HG03135 (cell line): ENCODE data around the gene BPIFA1.

Source experiments
- ATAC-seq: cut with Tn5 transposase; IDR thresholded peaks from one replicate; pipeline ENCODE4 v1.9.1; 2021; ENCODE audit warnings: mild to moderate bottlenecking, moderate library complexity; ENCODE audit not compliant: unreplicated experiment

The BPIFA1 gene

GRCh38 chr20:33235696-33236095 is at the start of gene BPIFA1:
Gene BPIFA1 (plus strand): TSS chr20:33235996. CDS start chr20:33237712, 1,716 bp downstream.
- ATAC-seq, result no peak

- no peak for ATAC-seq
These were observed 48.3 kb upstream of the BPIFA1 start for GRCh38 chr20:33187491-33187890.

- no peak for ATAC-seq
These were observed 47.4 kb upstream of the BPIFA1 start for GRCh38 chr20:33188421-33188820.

- ATAC-seq, result no peak
These were observed 44.3 kb upstream of the BPIFA1 start for GRCh38 chr20:33191484-33191883.

GRCh38 chr20:33191955-33192354 is 43.8 kb upstream of the BPIFA1 start:
- no peak for ATAC-seq

GRCh38 chr20:33192912-33193501 is 42.8 kb upstream of the BPIFA1 start:
- no peak for ATAC-seq

GRCh38 chr20:33199026-33199425 is 36.8 kb upstream of the BPIFA1 start:
- ATAC-seq, result no peak

- no peak for ATAC-seq
These were observed 33.3 kb upstream of the BPIFA1 start for GRCh38 chr20:33202451-33202850.

GRCh38 chr20:33203444-33203843 is 32.4 kb upstream of the BPIFA1 start:
- ATAC-seq, result no peak

GRCh38 chr20:33209789-33210188 is 26.0 kb upstream of the BPIFA1 start:
- no peak for ATAC-seq

- no peak for ATAC-seq
These were observed 25.4 kb upstream of the BPIFA1 start for GRCh38 chr20:33210371-33210770.

GRCh38 chr20:33211817-33212424 is 23.9 kb upstream of the BPIFA1 start:
- ATAC-seq, result no peak

GRCh38 chr20:33217052-33217451 is 18.7 kb upstream of the BPIFA1 start, which contains the start of gene BPIFA3:
Gene BPIFA3 (plus strand): TSS chr20:33217352. CDS start chr20:33217537, 185 bp downstream.
- no peak for ATAC-seq

- no peak for ATAC-seq
These were observed 11.4 kb upstream of the BPIFA1 start for GRCh38 chr20:33224399-33224798.

GRCh38 chr20:33229843-33230242 is 6.0 kb upstream of the BPIFA1 start:
- ATAC-seq, result no peak

GRCh38 chr20:33231237-33231636 is 4.6 kb upstream of the BPIFA1 start:
- no peak for ATAC-seq

GRCh38 chr20:33232486-33233072 is 3.2 kb upstream of the BPIFA1 start:
- ATAC-seq, result no peak

- ATAC-seq, result no peak
These were observed 2.5 kb upstream of the BPIFA1 start for GRCh38 chr20:33233129-33233774.

- ATAC-seq, result no peak
These were observed 1.7 kb upstream of the BPIFA1 start for GRCh38 chr20:33234050-33234449.

GRCh38 chr20:33236351-33236750 is 555 bp downstream of the BPIFA1 start:
- ATAC-seq, result no peak

- no peak for ATAC-seq
These were observed 2.2 kb downstream of the BPIFA1 start for GRCh38 chr20:33237989-33238388.

- ATAC-seq, result no peak
These were observed 3.6 kb downstream of the BPIFA1 start for GRCh38 chr20:33239418-33239817.
